ENCODE results near the gene PCDH15.

Gene PCDH15

GRCh38 chr10:53839440-53840039, 961.5 kb downstream of the PCDH15 start:
- H3K4me3 ChIP-seq (ENCODE audit: low read depth, low read length), result no peak overlapping the region
- peak; percentile 18 for DNase-seq (ENCODE audit: low read depth)
- peak; percentile 40 for TF ChIP-seq CTCF (IDR thresholded peaks at IDR 0.05; ENCODE audit: control insufficient read depth, extremely low read depth, insufficient read depth)

- TF ChIP-seq CTCF (IDR thresholded peaks at IDR 0.05; ENCODE audit: control insufficient read depth, extremely low read depth, insufficient read depth), result no peak
- H3K4me3 ChIP-seq (ENCODE audit: low read depth, low read length), result no peak overlapping the region
- no peak for DNase-seq (ENCODE audit: low read depth)
Measured at GRCh38 chr10:53836638-53837037, 964.4 kb downstream of the PCDH15 start.

- DNase-seq (ENCODE audit: low read depth), result no peak
- no peak overlapping the region for H3K4me3 ChIP-seq (ENCODE audit: low read depth, low read length)
- TF ChIP-seq CTCF (IDR thresholded peaks at IDR 0.05; ENCODE audit: control insufficient read depth, extremely low read depth, insufficient read depth), result no peak
Measured at GRCh38 chr10:53833908-53834307, 967.1 kb downstream of the PCDH15 start.

- TF ChIP-seq CTCF (IDR thresholded peaks at IDR 0.05; ENCODE audit: control insufficient read depth, extremely low read depth, insufficient read depth), result no peak
- H3K4me3 ChIP-seq (ENCODE audit: low read depth, low read length), result no peak overlapping the region
- no peak for DNase-seq (ENCODE audit: low read depth)
Measured at GRCh38 chr10:53827261-53827660, 973.8 kb downstream of the PCDH15 start.

GRCh38 chr10:53808677-53809372, 992.2 kb downstream of the PCDH15 start:
- TF ChIP-seq CTCF (IDR thresholded peaks at IDR 0.05; ENCODE audit: control insufficient read depth, extremely low read depth, insufficient read depth), result peak; percentile 40; the same call in 1 of the 2 replicates

GRCh38 chr10:53786236-53786900, 1014.7 kb downstream of the PCDH15 start:
- TF ChIP-seq CTCF (IDR thresholded peaks at IDR 0.05; ENCODE audit: control insufficient read depth, extremely low read depth, insufficient read depth), result peak; percentile 25
- DNase-seq (ENCODE audit: low read depth), result no peak

More at GRCh38 chr10:53808677-53809372, 992.2 kb downstream of the PCDH15 start:
- no peak overlapping the region for H3K4me3 ChIP-seq (ENCODE audit: low read depth, low read length)
- DNase-seq (ENCODE audit: low read depth), result no peak

More at GRCh38 chr10:53786236-53786900, 1014.7 kb downstream of the PCDH15 start:
- no peak overlapping the region for H3K4me3 ChIP-seq (ENCODE audit: low read depth, low read length)
